GM12878 (cell line): ENCODE data around the gene TUBB3. TPM values are rescaled to one million over a fixed set of nuclear protein-coding genes. Genes with fewer than 3 reads are reported as not detected.

Source experiments
- ATAC-seq: fragments of 200-7000 bp; cut with Tn5 transposase; 3 replicates; pipeline ENCODE4 v1.9.1; 2020; ENCODE audit warnings: mild to moderate bottlenecking, moderate library complexity
- BruUV-seq: library from RNA; stranded (reverse); fragments of 400-500 nt; replicated peaks from 2 replicates; lab custom pipeline; 2021; lab: Mats Ljungman, UMichigan
- CTCF ChIA-PET: fragments of 300-600 bp; sonication (Branson Sonifier 250); formaldehyde crosslinking; extraction: SDS; loops from one replicate; lab custom pipeline; 2021; ENCODE audit warnings: inconsistent platforms; lab: Yijun Ruan, JAX
- POLR2A ChIA-PET: fragments of 350-600 bp; formaldehyde crosslinking; extraction: SDS; loops from one replicate; lab custom pipeline; 2021; ENCODE audit warnings: inconsistent platforms; lab: Charles Lee
- RAD21 ChIA-PET: fragments of 300-600 bp; sonication (Branson Sonifier 250); formaldehyde crosslinking; loops from one replicate; lab custom pipeline; 2023; ENCODE audit warnings: antibody characterized with exemption; ENCODE audit not compliant: unreplicated experiment; lab: Charles Lee
- SMC1A ChIA-PET: fragments of 300-600 bp; sonication (Branson Sonifier 250); formaldehyde crosslinking; loops from one replicate; lab custom pipeline; 2023; ENCODE audit not compliant: unreplicated experiment, uncharacterized antibody; lab: Charles Lee
- DNase-seq: peaks from one replicate; pipeline ENCODE4 v3.0.0-alpha.2; 2011; ENCODE audit warnings: low read depth, low spot score
- FAIRE-seq: peaks from 3 replicates; lab custom pipeline; 2011; peaks lifted over from hg19 to GRCh38; lab: Jason Lieb, UNC
- H2AFZ ChIP-seq: 2 replicates; pipeline ENCODE4 v1.6.0; 2011; ENCODE audit warnings: low read depth, low read length, control low read depth; ENCODE audit not compliant: control insufficient read depth
- H3K27ac ChIP-seq: 2 replicates; pipeline ENCODE4 v1.5.1; 2011; ENCODE audit warnings: control low read depth; ENCODE audit not compliant: control insufficient read depth, insufficient read depth
- H3K27me3 ChIP-seq, 2 experiments: replicated peaks in 1 of 2; 2 replicates each; pipeline versions ENCODE4 v1.6.0 to v1.6.1; 2011; ENCODE audit warnings: low read length in 1 of 2; ENCODE audit not compliant: control insufficient read depth in 2 of 2, insufficient read depth in 2 of 2
- H3K36me3 ChIP-seq, 2 experiments: 2 replicates each; pipeline ENCODE4 v1.5.1; 2011; ENCODE audit warnings: low read length in 1 of 2; ENCODE audit not compliant: control insufficient read depth in 2 of 2, insufficient read depth in 2 of 2
- H3K4me1 ChIP-seq: 2 replicates; pipeline ENCODE4 v1.6.1; 2011; ENCODE audit warnings: mild to moderate bottlenecking, low read length, moderate library complexity, mixed read lengths; ENCODE audit not compliant: control insufficient read depth, insufficient read depth
- H3K4me2 ChIP-seq: 2 replicates; pipeline ENCODE4 v1.6.0; 2011; ENCODE audit warnings: control low read depth; ENCODE audit not compliant: control insufficient read depth, insufficient read depth
- H3K4me3 ChIP-seq: fragments of 200-600 bp; sonication (generic); 2 replicates; pipeline ENCODE4 v1.5.1; 2016
- H3K79me2 ChIP-seq: 2 replicates; pipeline ENCODE4 v1.6.0; 2011; ENCODE audit warnings: low read length; ENCODE audit not compliant: control insufficient read depth, insufficient read depth
- H3K9ac ChIP-seq: 2 replicates; pipeline ENCODE4 v1.8.0; 2011; ENCODE audit warnings: low read length, control low read depth, mixed read lengths; ENCODE audit not compliant: control insufficient read depth, insufficient read depth
- H3K9me3 ChIP-seq: replicated peaks from 3 replicates; pipeline ENCODE4 v1.5.1; 2011; ENCODE audit warnings: mild to moderate bottlenecking, low read length; ENCODE audit not compliant: control insufficient read depth, insufficient read depth
- H4K20me1 ChIP-seq: 2 replicates; pipeline ENCODE4 v1.6.0; 2011; ENCODE audit not compliant: control insufficient read depth, insufficient read depth
- BACH1 ChIP-seq: fragments of 450-650 bp; IDR thresholded peaks from 2 replicates; pipeline ENCODE4 v1.6.1; 2017; ENCODE audit warnings: mild to moderate bottlenecking, borderline replicate concordance
- HDGF ChIP-seq: fragments of 450-650 bp; IDR thresholded peaks from 2 replicates; pipeline ENCODE4 v1.6.1; 2016; ENCODE audit warnings: antibody characterized with exemption
- POLR2AphosphoS2 ChIP-seq: IDR thresholded peaks from 2 replicates; pipeline ENCODE4 v1.6.1; 2011; ENCODE audit warnings: low read depth, mild to moderate bottlenecking, low read length, improper control_type of control experiment, moderate library complexity
- SREBF2 ChIP-seq: IDR thresholded peaks from 2 replicates; pipeline ENCODE4 v1.6.1; 2012; ENCODE audit warnings: mild to moderate bottlenecking, low read length
- YY1 ChIP-seq: IDR thresholded peaks from 2 replicates; pipeline ENCODE4 v1.6.1; 2011; ENCODE audit warnings: low read depth, mild to moderate bottlenecking, low read length
- ZNF687 ChIP-seq: fragments of 450-650 bp; IDR thresholded peaks from 2 replicates; pipeline ENCODE4 v1.6.1; 2017; ENCODE audit warnings: mild to moderate bottlenecking, moderate library complexity
- WGBS: methylation state at CpG from one replicate; pipeline ENCODE4 v1.1.6; 2016; ENCODE audit warnings: low lambda C conversion rate; ENCODE audit not compliant: insufficient replicate concordance, insufficient coverage; ENCODE audit errors: missing lambda C conversion rate; 5-methylcytosine and 5-hydroxymethylcytosine counted together
- in situ Hi-C: fragments of 300-500 bp; cut with MboI; formaldehyde crosslinking; loops from 9 replicates; pipeline ENCODE4 v1.14.3; 2018; ENCODE audit warnings: mixed read lengths
- intact Hi-C: fragments of 100-400 bp; cut with micrococcal nuclease; formaldehyde crosslinking; loops from one replicate; pipeline ENCODE4 v1.14.2; 2022; ENCODE audit not compliant: unreplicated experiment
- polyA plus RNA-seq, 11 experiments: library from polyadenylated mRNA; depleted of rRNA in 4 of 11; unstranded in 6 of 11; stranded (reverse) in 5 of 11; fragments of >200 nt; fragmentation: Nextera tagmentation in 4 of 11; fragmentation: Illumina TruSeq in 1 of 11; extraction: Ambion mirVana in 4 of 11; extraction: Trizol in 1 of 11; gene quantifications; 1 replicate in 1 of 11; 2 replicates in 10 of 11; pipeline versions ENCODE4 v1.2.1 to v1.2.3, GENCODE V29; 2011 to 2016; ENCODE audit warnings: inconsistent platforms in 2 of 11, missing spikeins in 2 of 11, low read depth in 1 of 11
- total RNA-seq, 4 experiments: library from RNA; depleted of rRNA in 3 of 4; stranded (reverse); fragments of >200 nt in 3 of 4; fragmentation: Illumina TruSeq in 1 of 4; extraction: Trizol in 1 of 4; gene quantifications; 2 replicates each; pipeline versions ENCODE4 v1.2.1 to v1.2.3, GENCODE V29; 2013 to 2021

Gene TUBB3
- total and polyA plus RNA-seq, 10 of the 15 experiments (the other 5 are each of a cell fraction or from before 2014, with no cell fraction given): 0.09 to 2.5 (median 0.58) TPM; not detected in 1

GRCh38 chr16:89881368-89881730 lies 41.8 kb upstream of the TUBB3 start:
- intact Hi-C loops: no loop called here
- FAIRE-seq: no peak
- CTCF ChIA-PET: interaction anchor here (1.3 to 1.4 kb wide), 2 partner anchors 20 to 29 kb away, joined by 4 to 7 read pairs; no protein-coding TSS in a partner anchor

GRCh38 chr16:89883346-89884040 lies 39.6 kb upstream of the TUBB3 start:
- FAIRE-seq (no peak), ATAC-seq (no peak), DNase-seq (no peak)
- Histone ChIP-seq H4K20me1 (peaks cover 5% of the 10 kb centered on the region; the same call in 1 of the 2 replicates), H3K27me3 (no peaks in the 10 kb centered on the region), H2AFZ (no peak overlapping the region), H3K4me2 (no peak overlapping the region), H3K4me1 (no peaks in the 10 kb centered on the region), H3K36me3 (peaks cover 28 to 34% of the 10 kb centered on the region in 2 experiments), H3K9ac (no peak overlapping the region), H3K27ac (no peak overlapping the region), H3K79me2 (peaks cover 12% of the 10 kb centered on the region), H3K9me3 (no peaks in the 10 kb centered on the region), H3K4me3 (no peak overlapping the region)
- SMC1A ChIA-PET: no interaction called here
- RAD21 ChIA-PET: no interaction called here
- in situ Hi-C loops (no loop called here), intact Hi-C loops (no loop called here)
- POLR2A ChIA-PET: no interaction called here
- CTCF ChIA-PET: no interaction called here
- WGBS: 93% methylated on average over 28 of the region's 28 CpGs
- BruUV-seq: TSS peak; percentile 8
- TF ChIP-seq SREBF2: no peak
- no peak for TF ChIP-seq HDGF
- TF ChIP-seq POLR2AphosphoS2: peak; percentile 41; the same call in 1 of the 2 replicates
- TF ChIP-seq ZNF687: no peak
- no peak for TF ChIP-seq YY1

More at GRCh38 chr16:89881368-89881730, 41.8 kb upstream of the TUBB3 start:
- 91% methylated on average over 6 of the region's 6 CpGs for WGBS
- H3K4me3 ChIP-seq: no peak overlapping the region
- ATAC-seq (no peak), DNase-seq (no peak)
- RAD21 ChIA-PET: no interaction called here
- H3K9me3 ChIP-seq: no peaks in the 10 kb centered on the region
- peaks cover 22% of the 10 kb centered on the region for H3K79me2 ChIP-seq
- in situ Hi-C loops: no loop called here
- POLR2A ChIA-PET: interaction anchor here (0.6 to 1.2 kb wide), 2 partner anchors 8 to 15 kb away, joined by 3 to 9 read pairs; partner anchors contain the start of gene TCF25
- H3K27me3 ChIP-seq: no peaks in the 10 kb centered on the region
- SMC1A ChIA-PET: no interaction called here
- H3K27ac ChIP-seq: no peak overlapping the region
- no peak overlapping the region for H2AFZ ChIP-seq
- no peak overlapping the region for H3K4me2 ChIP-seq
- no peak overlapping the region for H3K9ac ChIP-seq
- BruUV-seq: no TSS peak
- H3K4me1 ChIP-seq: no peaks in the 10 kb centered on the region
- peaks cover 5% of the 10 kb centered on the region; the same call in 1 of the 2 replicates for H4K20me1 ChIP-seq
- TF ChIP-seq BACH1: no peak
- peaks cover 28 to 30% of the 10 kb centered on the region in 2 experiments; a peak in 3 of 4 replicates for H3K36me3 ChIP-seq
